ENCODE measurements around the gene TNFRSF13B.
"Not testable (repeated sequence)": the region's sequence is repeated elsewhere in the genome, so short reads cannot be mapped to it uniquely, and the experiment has no call there.

TNFRSF13B gene

GRCh38 chr17:17004251-17004996, 32.5 kb upstream of the TNFRSF13B start:
- TF ChIP-seq CTCF (IDR thresholded peaks at IDR 0.05; ENCODE audit: control insufficient read depth, extremely low read depth, insufficient read depth), result no peak
- no peak for DNase-seq (ENCODE audit: low read depth)
- no peak overlapping the region for H3K4me3 ChIP-seq (ENCODE audit: low read depth, low read length)

- not testable (repeated sequence) for DNase-seq (ENCODE audit: low read depth); H3K4me3 ChIP-seq (ENCODE audit: low read depth, low read length)
These were observed 31.1 kb upstream of the TNFRSF13B start for GRCh38 chr17:17002731-17003715.

GRCh38 chr17:17001874-17002520, 30.1 kb upstream of the TNFRSF13B start:
- peak; percentile 22 for DNase-seq (ENCODE audit: low read depth)
- peak; percentile 96 for TF ChIP-seq CTCF (IDR thresholded peaks at IDR 0.05; ENCODE audit: control insufficient read depth, extremely low read depth, insufficient read depth)
- no peak overlapping the region for H3K4me3 ChIP-seq (ENCODE audit: low read depth, low read length)

GRCh38 chr17:17001076-17001777, 29.3 kb upstream of the TNFRSF13B start:
- no peak overlapping the region for H3K4me3 ChIP-seq (ENCODE audit: low read depth, low read length)
- no peak for DNase-seq (ENCODE audit: low read depth)
- no peak for TF ChIP-seq CTCF (IDR thresholded peaks at IDR 0.05; ENCODE audit: control insufficient read depth, extremely low read depth, insufficient read depth)

- no peak for TF ChIP-seq CTCF (IDR thresholded peaks at IDR 0.05; ENCODE audit: control insufficient read depth, extremely low read depth, insufficient read depth)
- DNase-seq (ENCODE audit: low read depth), result no peak
- no peak overlapping the region for H3K4me3 ChIP-seq (ENCODE audit: low read depth, low read length)
These were observed 28.2 kb upstream of the TNFRSF13B start for GRCh38 chr17:16999931-17000625.

- peak; percentile 18; the same call in 1 of the 2 replicates for TF ChIP-seq CTCF (IDR thresholded peaks at IDR 0.05; ENCODE audit: control insufficient read depth, extremely low read depth, insufficient read depth)
- no peak for DNase-seq (ENCODE audit: low read depth)
- H3K4me3 ChIP-seq (ENCODE audit: low read depth, low read length), result no peak overlapping the region
These were observed 25.9 kb upstream of the TNFRSF13B start for GRCh38 chr17:16997514-16998429.

- DNase-seq (ENCODE audit: low read depth); H3K4me3 ChIP-seq (ENCODE audit: low read depth, low read length): not testable (repeated sequence)
These were observed 24.8 kb upstream of the TNFRSF13B start for GRCh38 chr17:16996726-16997125.
